ENCODE measurements around the gene MLN.

DNA sequence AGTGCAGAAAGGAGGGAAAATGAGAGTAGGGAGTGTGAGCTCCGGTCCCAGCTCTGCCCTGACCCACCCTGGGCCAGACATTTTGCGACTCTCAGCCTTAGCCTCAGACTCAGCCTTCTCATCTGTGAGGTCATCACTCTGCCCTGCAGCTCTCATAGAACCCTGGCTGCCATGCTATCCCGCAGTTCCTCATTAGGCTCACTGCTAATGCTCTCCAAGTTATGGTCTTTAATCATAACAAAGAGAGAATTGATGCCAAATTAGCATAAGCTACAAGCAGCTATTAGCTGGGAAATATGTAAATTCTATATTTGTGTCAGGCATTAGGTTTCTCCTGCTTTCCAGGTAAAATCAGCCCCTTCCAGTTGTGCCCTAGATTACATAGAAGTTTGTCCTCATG is 46.5 kb upstream of the MLN start:
- TF ChIP-seq ZNF274 (IDR thresholded peaks at IDR 0.05; ENCODE audit: low read depth, low read length), result no peak
- TF ChIP-seq, protein P1, sequence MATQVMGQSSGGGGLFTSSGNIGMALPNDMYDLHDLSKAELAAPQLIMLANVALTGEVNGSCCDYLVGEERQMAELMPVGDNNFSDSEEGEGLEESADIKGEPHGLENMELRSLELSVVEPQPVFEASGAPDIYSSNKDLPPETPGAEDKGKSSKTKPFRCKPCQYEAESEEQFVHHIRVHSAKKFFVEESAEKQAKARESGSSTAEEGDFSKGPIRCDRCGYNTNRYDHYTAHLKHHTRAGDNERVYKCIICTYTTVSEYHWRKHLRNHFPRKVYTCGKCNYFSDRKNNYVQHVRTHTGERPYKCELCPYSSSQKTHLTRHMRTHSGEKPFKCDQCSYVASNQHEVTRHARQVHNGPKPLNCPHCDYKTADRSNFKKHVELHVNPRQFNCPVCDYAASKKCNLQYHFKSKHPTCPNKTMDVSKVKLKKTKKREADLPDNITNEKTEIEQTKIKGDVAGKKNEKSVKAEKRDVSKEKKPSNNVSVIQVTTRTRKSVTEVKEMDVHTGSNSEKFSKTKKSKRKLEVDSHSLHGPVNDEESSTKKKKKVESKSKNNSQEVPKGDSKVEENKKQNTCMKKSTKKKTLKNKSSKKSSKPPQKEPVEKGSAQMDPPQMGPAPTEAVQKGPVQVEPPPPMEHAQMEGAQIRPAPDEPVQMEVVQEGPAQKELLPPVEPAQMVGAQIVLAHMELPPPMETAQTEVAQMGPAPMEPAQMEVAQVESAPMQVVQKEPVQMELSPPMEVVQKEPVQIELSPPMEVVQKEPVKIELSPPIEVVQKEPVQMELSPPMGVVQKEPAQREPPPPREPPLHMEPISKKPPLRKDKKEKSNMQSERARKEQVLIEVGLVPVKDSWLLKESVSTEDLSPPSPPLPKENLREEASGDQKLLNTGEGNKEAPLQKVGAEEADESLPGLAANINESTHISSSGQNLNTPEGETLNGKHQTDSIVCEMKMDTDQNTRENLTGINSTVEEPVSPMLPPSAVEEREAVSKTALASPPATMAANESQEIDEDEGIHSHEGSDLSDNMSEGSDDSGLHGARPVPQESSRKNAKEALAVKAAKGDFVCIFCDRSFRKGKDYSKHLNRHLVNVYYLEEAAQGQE (IDR thresholded peaks at IDR 0.05; ENCODE audit: low read depth), result no peak
- no peak for TF ChIP-seq EGR1 (IDR thresholded peaks at IDR 0.05; ENCODE audit: low read depth)
